Neural cell (in vitro differentiated cells): ENCODE measurements around the gene SPAG6. TPM values are rescaled to one million over a fixed set of nuclear protein-coding genes. Genes with fewer than 3 reads are reported as not detected.
A peak's percentile ranks its signal among the peaks of the same experiment; 100 is the strongest.

Experiments used
- H2AFZ ChIP-seq: fragments of 200-600, 300-800 bp; sonication (generic), shearing (Covaris generic); 2 replicates; pipeline ENCODE4 v1.6.0; 2014; ENCODE audit warnings: low read depth, mild to moderate bottlenecking, antibody characterized with exemption, low read length, moderate library complexity
- H3F3A ChIP-seq: fragments of 200-600 bp; shearing (Covaris generic); 2 replicates; pipeline ENCODE4 v1.6.1; 2016; ENCODE audit warnings: mild to moderate bottlenecking, moderate library complexity, mixed read lengths, antibody characterized with exemption, low read length; ENCODE audit not compliant: insufficient read depth, poor library complexity, severe bottlenecking
- H3K27ac ChIP-seq: fragments of 200-600, 300-800 bp; sonication (generic), shearing (Covaris generic); 2 replicates; pipeline ENCODE4 v1.5.1; 2014; ENCODE audit warnings: mild to moderate bottlenecking, low read length, moderate library complexity
- H3K27me3 ChIP-seq: fragments of 300-800, 200-600 bp; sonication (generic), shearing (Covaris generic); 2 replicates; pipeline ENCODE4 v1.6.0; 2014; ENCODE audit warnings: mild to moderate bottlenecking, low read depth, low read length, moderate library complexity; ENCODE audit not compliant: insufficient read depth
- H3K36me3 ChIP-seq: fragments of 300-800, 200-600 bp; sonication (generic), shearing (Covaris generic); 2 replicates; pipeline ENCODE4 v1.5.1; 2014; ENCODE audit warnings: mild to moderate bottlenecking, antibody characterized with exemption, low read length, moderate library complexity; ENCODE audit not compliant: insufficient read depth
- H3K4me2 ChIP-seq: fragments of 300-800, 200-600 bp; sonication (generic), shearing (Covaris generic); 2 replicates; pipeline ENCODE4 v1.6.0; 2014; ENCODE audit warnings: mild to moderate bottlenecking, low read length
- H3K4me3 ChIP-seq: fragments of 300-800, 200-600 bp; sonication (generic), shearing (Covaris generic); 2 replicates; pipeline ENCODE4 v1.5.1; 2014; ENCODE audit warnings: mild to moderate bottlenecking, low read length, moderate library complexity
- H3K79me2 ChIP-seq: fragments of 200-600 bp; shearing (Covaris generic); replicated peaks from 2 replicates; pipeline ENCODE4 v1.6.0; 2014; ENCODE audit warnings: mild to moderate bottlenecking, low read length, moderate library complexity; ENCODE audit not compliant: insufficient read depth
- H3K9ac ChIP-seq: fragments of 300-800, 200-600 bp; sonication (generic), shearing (Covaris generic); 2 replicates; pipeline ENCODE4 v1.6.1; 2016; ENCODE audit warnings: mild to moderate bottlenecking, low read length, mixed read lengths
- H3K9me2 ChIP-seq: fragments of 200-600 bp; shearing (Covaris generic); 2 replicates; pipeline ENCODE4 v1.6.1; 2016; ENCODE audit warnings: mild to moderate bottlenecking, low read length, mixed read lengths; ENCODE audit not compliant: insufficient read depth
- H3K9me3 ChIP-seq: fragments of 200-600, 300-800 bp; sonication (generic), shearing (Covaris generic); 2 replicates; pipeline ENCODE4 v1.6.1; 2016; ENCODE audit warnings: mild to moderate bottlenecking, mixed run types, low read length, moderate library complexity, mixed read lengths
- H4K20me1 ChIP-seq: fragments of 200-600 bp; shearing (Covaris generic); 2 replicates; pipeline ENCODE4 v1.6.1; 2016; ENCODE audit warnings: mild to moderate bottlenecking, mixed run types; ENCODE audit not compliant: insufficient read depth
- EP300 ChIP-seq: fragments of 450-650 bp; conservative IDR thresholded peaks from 2 replicates; pipeline ENCODE4 v1.6.1; 2014; ENCODE audit warnings: antibody characterized with exemption, mild to moderate bottlenecking, moderate library complexity; ENCODE audit not compliant: poor library complexity, severe bottlenecking
- EZH2 ChIP-seq: fragments of 200-600, 300-800 bp; shearing (Covaris generic), sonication (generic); IDR thresholded peaks from 2 replicates; pipeline ENCODE4 v1.6.1; 2014; ENCODE audit warnings: antibody characterized with exemption, low read length, borderline replicate concordance, mild to moderate bottlenecking; ENCODE audit not compliant: insufficient read depth, poor library complexity, severe bottlenecking
- MXI1 ChIP-seq: fragments of 450-650 bp; conservative IDR thresholded peaks from 2 replicates; pipeline ENCODE4 v1.6.1; 2014; ENCODE audit warnings: antibody characterized with exemption, mild to moderate bottlenecking; ENCODE audit not compliant: poor library complexity, severe bottlenecking
- POLR2AphosphoS5 ChIP-seq: IDR thresholded peaks from 2 replicates; pipeline ENCODE4 v1.6.1; 2012
- RAD21 ChIP-seq: fragments of 450-650 bp; conservative IDR thresholded peaks from 2 replicates; pipeline ENCODE4 v1.6.1; 2014; ENCODE audit warnings: antibody characterized with exemption, mild to moderate bottlenecking, moderate library complexity
- REST ChIP-seq: IDR thresholded peaks from 2 replicates; pipeline ENCODE4 v1.6.1; 2012; ENCODE audit warnings: borderline replicate concordance
- SMC3 ChIP-seq: fragments of 450-650 bp; conservative IDR thresholded peaks from 2 replicates; pipeline ENCODE4 v1.6.1; 2014; ENCODE audit warnings: antibody characterized with exemption, mild to moderate bottlenecking, moderate library complexity; ENCODE audit not compliant: poor library complexity
- TAF1 ChIP-seq: IDR thresholded peaks from 2 replicates; pipeline ENCODE4 v1.6.1; 2012; ENCODE audit warnings: low read depth
- polyA plus RNA-seq: library from polyadenylated mRNA; depleted of rRNA; stranded (reverse); fragments of >200 nt; gene quantifications from 2 replicates; pipeline ENCODE4 v1.2.3, GENCODE V29; 2014
- TF ChIP-seq, protein P1 (sequence below): fragments of 450-650 bp; IDR thresholded peaks from 2 replicates; pipeline ENCODE4 v1.5.1; 2014; ENCODE audit warnings: antibody characterized with exemption, mild to moderate bottlenecking, moderate library complexity; ENCODE audit not compliant: poor library complexity, severe bottlenecking

SPAG6 gene
- polyA plus RNA-seq, 1 donor from 2014 or later = 0.36 TPM

- Histone ChIP-seq H3K4me2 (no peak overlapping the region), H3K27ac (no peak overlapping the region), H4K20me1 (no peaks in the 10 kb centered on the region), H3F3A (no peaks in the 10 kb centered on the region), H3K36me3 (no peaks in the 10 kb centered on the region), H3K4me3 (no peak overlapping the region), H3K9me3 (no peaks in the 10 kb centered on the region), H3K9ac (no peak overlapping the region), H2AFZ (no peak overlapping the region), H3K79me2 (no peaks in the 10 kb centered on the region), H3K27me3 (no peaks in the 10 kb centered on the region), H3K9me2 (no peaks in the 10 kb centered on the region)
- TF ChIP-seq SMC3 (no peak), RAD21 (no peak), REST (no peak), TAF1 (no peak), EZH2 (no peak), POLR2AphosphoS5 (no peak), MXI1 (no peak), EP300 (no peak)
- TF ChIP-seq, protein P1, sequence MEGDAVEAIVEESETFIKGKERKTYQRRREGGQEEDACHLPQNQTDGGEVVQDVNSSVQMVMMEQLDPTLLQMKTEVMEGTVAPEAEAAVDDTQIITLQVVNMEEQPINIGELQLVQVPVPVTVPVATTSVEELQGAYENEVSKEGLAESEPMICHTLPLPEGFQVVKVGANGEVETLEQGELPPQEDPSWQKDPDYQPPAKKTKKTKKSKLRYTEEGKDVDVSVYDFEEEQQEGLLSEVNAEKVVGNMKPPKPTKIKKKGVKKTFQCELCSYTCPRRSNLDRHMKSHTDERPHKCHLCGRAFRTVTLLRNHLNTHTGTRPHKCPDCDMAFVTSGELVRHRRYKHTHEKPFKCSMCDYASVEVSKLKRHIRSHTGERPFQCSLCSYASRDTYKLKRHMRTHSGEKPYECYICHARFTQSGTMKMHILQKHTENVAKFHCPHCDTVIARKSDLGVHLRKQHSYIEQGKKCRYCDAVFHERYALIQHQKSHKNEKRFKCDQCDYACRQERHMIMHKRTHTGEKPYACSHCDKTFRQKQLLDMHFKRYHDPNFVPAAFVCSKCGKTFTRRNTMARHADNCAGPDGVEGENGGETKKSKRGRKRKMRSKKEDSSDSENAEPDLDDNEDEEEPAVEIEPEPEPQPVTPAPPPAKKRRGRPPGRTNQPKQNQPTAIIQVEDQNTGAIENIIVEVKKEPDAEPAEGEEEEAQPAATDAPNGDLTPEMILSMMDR = no peak
These were observed 36.0 kb downstream of the SPAG6 start for GRCh38 chr10:22381262-22381661.

GRCh38 chr10:22386503-22386902 is 41.2 kb downstream of the SPAG6 start:
- Histone ChIP-seq H4K20me1 (no peaks in the 10 kb centered on the region), H3K4me2 (no peak overlapping the region), H2AFZ (no peak overlapping the region), H3K36me3 (no peaks in the 10 kb centered on the region), H3K9ac (no peak overlapping the region), H3K27me3 (no peaks in the 10 kb centered on the region), H3K79me2 (no peaks in the 10 kb centered on the region), H3K9me2 (no peaks in the 10 kb centered on the region), H3K9me3 (no peaks in the 10 kb centered on the region), H3K27ac (peak overlapping the region; percentile 22), H3K4me3 (no peak overlapping the region), H3F3A (no peaks in the 10 kb centered on the region)
- TF ChIP-seq, protein P1 = no peak
- TF ChIP-seq RAD21 = no peak
- no peak for TF ChIP-seq SMC3
- no peak for TF ChIP-seq TAF1
